GM19238 (cell line): ENCODE data around the gene FHL1.
"Not testable (repeated sequence)": the region's sequence is repeated elsewhere in the genome, so short reads cannot be mapped to it uniquely, and the experiment has no call there.

Source experiments
- DNase-seq: peaks from one replicate; pipeline ENCODE4 v3.0.0; 2011; ENCODE audit warnings: low spot score; ENCODE audit not compliant: insufficient read length

FHL1 gene

DNA sequence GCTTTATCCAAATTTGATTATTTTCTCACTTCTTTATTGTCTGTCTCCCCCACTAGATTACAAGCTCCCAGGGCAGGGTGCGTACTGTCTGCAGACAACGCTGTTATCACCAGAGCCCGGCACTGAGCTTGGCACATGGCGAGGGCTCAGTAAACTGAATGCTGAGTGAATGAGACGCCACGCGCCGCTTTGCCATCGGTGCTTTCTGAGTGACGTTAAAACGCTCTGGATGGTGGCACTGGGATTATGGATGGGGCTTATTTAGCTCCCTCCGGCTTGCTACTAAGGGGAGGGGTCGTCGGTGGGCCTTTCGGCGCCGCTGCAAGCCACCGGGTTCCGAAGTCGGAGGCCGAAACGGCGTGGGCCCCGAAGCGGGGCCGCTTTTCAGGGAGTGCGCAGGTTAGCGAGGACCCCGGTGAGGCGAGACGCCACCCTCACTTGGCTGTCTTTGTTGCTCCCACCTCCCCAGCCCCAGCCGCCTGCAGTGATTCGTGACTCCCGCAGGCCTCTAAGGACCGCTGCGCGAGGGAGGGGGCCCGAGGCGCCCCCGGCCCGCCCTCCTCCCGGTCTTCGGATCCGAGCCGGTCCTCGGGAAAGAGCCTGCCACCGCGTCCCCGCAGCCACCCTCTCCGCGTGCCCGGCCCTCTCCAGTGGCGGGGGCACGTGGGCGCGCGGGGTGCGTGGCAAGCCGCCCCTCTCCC, 569 bp upstream of the FHL1 start:
- no peak for DNase-seq

- DNase-seq, result no peak
Measured at GRCh38 chrX:136147976-136148375, 643 bp downstream of the FHL1 start.

- DNase-seq, result no peak
Measured at GRCh38 chrX:136148391-136148790, 1.1 kb downstream of the FHL1 start.

DNA sequence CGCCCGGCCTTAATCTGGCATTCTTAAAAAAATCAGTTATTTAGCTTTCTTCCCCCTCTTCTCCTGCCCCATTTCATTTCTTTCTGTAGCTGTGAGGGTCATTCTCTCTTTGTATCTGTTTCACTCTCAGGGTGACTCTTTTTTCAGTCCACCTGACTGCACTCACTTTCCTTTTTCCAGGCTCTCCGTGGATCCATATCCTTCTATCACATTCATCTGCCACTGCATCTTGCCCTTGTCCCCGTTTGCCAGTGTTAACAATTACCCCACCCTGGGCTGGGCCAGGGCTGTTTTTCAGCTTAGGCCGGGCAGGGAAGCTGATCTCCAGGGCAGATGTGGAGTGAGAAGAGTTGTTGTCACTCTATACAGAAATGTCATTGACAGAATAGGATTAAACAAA, 7.7 kb downstream of the FHL1 start:
- DNase-seq, result no peak

- no peak for DNase-seq
Measured at GRCh38 chrX:136156560-136157117, 9.3 kb downstream of the FHL1 start.

DNA sequence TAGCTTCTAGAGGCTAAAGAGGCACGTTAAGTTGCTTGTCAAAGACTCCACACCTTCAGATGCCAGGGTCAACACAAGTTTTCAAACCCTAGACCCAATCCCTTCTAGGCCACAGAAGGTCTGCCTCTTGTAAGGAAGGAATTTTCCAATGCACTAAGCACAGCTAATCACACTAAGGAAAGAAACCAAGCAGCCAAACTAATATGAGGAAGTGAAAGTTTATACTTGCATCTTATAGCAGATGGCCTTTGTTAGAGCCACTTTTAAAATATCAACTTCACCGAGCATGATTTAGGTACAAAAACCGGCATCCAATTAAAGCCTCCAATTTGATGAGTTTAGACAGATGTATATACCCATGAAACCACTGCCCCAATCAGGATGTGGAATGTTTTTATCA, 9.9 kb downstream of the FHL1 start:
- DNase-seq, result no peak

DNA sequence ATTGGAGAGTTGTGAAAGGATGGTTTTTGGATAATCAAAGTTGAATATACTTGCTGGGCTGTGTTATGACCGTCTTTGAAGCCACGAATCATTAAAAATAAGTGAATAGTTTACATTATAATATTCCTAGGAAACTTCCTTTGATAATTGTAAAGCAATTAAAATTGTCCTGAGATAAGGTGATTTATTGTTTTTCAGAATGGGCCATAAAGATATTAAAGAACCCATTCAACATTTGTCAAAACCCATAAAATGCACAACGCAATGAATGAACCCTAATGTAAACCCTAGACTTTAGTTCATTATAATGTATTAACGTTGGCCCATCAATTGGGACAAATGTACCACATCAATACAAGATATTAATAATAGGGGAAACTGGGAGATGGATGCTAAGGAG, 11.4 kb downstream of the FHL1 start:
- no peak for DNase-seq

DNA sequence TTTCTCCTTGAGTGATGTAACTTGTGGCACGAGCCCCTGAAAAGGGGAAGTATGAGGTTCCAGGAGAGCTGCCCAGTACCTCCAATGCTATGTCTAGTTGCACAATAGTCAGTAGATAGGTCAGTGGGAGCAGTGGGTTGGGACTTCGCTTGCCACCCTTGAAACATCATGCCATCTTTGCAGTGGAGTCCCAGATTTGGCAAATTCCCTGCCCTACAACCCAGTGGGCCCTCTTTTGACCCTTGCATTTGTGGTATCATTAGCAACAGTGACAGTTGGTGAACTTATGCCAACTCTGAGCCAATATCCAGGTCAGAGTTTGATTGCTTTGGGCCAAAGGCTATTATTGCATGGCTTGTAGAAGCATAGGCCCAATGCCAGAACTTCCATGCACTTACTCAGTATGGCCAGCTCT, 12.3 kb downstream of the FHL1 start:
- DNase-seq, result no peak

- no peak for DNase-seq
Measured at GRCh38 chrX:136162827-136163570, 15.7 kb downstream of the FHL1 start.

- DNase-seq, result no peak
Measured at GRCh38 chrX:136163689-136164088, 16.4 kb downstream of the FHL1 start.

GRCh38 chrX:136165406-136165805, 18.1 kb downstream of the FHL1 start:
- no peak for DNase-seq

GRCh38 chrX:136166221-136166855, 19.0 kb downstream of the FHL1 start:
- no peak for DNase-seq

DNA sequence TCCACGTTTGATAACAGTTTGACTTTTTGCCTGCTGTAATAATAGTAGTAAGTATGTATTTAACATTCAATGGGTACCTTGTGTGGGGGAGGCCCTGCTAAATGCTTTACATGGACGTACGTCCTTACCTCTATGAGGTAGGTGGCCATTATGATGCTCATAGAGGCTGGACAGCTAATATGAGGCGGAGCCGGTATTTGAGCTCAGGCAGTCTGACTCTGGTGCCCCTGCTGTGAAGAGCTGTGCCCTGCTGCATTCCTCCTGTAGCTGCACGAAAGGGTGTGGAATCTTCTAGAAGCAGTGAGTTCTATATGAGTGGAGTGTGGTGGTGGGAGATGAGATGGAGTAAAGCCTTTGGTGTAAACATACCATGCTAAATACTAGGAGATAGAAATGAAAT, 20.7 kb downstream of the FHL1 start:
- DNase-seq, result not testable (repeated sequence)

DNA sequence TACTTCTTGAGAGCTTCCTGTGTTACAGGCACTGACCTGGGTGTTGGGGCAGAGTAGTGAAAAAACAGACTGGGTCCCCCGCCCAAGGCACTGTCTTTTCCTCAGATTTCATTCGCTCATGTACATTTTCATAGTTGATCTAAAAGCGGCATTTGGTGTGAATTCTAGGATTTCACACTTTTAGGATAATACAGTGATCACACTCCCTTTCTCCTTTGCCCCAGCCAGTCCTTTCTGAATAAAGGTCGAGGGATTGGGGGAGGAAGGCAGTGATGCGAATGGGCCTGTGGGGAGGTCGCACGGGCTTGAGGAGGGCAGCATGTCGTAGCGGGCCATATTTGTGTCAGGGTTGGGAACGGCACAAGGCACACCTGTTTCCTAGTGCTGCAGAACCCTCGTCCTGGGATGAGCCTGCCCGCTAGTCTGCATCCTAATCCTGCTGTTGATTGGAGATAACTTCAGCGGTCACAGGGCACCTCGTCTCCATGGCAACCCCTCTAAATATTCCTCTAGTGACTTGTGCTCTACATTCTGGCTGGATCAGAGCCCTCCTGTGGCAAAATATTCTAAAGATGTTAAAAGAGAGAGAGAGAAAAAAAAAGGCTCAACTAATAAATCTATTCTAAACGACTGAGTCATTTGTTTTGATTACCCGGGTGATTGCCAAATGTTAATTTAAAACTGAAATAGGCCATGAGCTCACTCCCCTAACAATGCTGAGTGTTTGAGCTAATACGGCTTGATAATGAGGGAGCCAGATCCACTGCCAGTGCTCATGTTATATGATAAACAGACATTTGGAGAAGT, 21.8 kb downstream of the FHL1 start:
- no peak for DNase-seq

DNA sequence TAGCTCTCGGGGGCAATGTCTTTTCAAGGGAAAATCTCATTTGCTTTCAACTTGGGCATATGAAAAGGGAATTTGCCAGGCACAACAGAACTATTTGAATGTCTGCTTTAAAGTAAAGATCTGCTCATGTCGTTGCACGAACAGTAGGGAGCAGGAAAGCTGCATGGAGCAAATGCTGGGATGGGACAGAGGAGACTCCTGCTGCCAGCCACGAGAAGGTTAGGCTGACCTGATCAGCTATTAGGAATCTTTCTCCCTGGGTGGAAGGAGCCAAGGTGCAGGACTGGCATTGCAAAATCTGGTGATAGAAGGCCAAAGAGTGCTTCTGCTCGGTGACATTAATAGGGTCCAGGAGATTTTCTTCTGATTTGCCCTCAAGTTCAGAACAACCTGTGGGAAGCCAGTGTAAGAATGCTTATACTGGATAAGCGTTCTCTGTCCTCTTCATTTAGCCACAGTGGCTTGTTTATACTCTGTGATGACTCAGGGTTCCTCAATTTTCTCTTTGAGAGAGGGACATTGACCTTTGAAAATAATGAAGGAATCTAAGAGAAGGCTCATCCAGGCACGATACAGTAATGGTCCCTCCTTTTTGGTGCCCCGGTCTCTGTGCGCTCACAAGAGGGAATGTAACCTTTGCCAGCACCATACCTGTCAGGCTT, 22.9 kb downstream of the FHL1 start:
- no peak for DNase-seq

- no peak for DNase-seq
Measured at GRCh38 chrX:136171420-136171819, 24.1 kb downstream of the FHL1 start.

DNA sequence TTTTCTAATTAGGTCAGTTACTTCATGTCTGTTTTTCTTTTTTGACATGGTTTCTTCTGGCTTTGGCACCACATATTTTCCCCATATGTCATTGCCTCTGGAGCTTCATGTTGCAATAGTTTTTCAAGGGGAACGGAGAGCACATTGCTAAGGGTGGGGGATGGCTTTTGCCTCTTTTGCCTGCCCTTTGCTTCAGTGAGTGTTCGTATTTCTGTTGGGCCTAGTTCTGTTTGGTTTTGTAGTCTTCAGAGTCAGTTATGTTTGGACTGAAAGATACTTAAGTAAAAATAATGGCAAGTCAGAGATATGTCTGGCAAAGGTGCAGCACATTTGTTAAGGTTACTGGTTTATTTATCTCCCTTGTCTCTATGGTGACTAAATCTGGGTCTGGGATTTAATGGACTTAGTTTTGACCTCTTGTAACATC, 29.1 kb downstream of the FHL1 start:
- DNase-seq, result no peak

DNA sequence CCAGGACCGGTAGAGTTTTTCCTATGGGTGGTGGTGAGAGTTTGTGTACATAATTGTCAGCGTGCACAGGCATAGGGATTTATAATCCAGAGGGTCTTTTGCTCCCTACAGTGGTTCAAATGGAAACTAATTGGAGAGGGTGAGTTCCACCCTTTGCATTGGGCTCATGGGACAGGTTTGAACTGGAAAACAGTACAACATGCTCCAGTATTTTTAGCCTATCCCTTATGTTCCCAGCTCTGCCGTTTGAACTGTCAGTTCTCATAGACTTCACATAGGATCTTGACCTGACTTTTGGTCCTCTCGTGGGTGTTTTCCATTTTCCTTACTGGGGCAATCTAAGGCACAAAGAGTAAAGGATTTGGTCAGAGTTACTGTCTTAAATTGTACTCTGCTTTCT, 31.8 kb downstream of the FHL1 start:
- no peak for DNase-seq

- no peak for DNase-seq
Measured at GRCh38 chrX:136182414-136182813, 35.1 kb downstream of the FHL1 start.

- no peak for DNase-seq
Measured at GRCh38 chrX:136183172-136183571, 35.8 kb downstream of the FHL1 start.

- DNase-seq, result no peak
Measured at GRCh38 chrX:136183917-136184316, 36.6 kb downstream of the FHL1 start.
